ENCODE data around the gene LRRC27.

LRRC27 gene

GRCh38 chr10:132372516-132373095 is 40.6 kb downstream of the LRRC27 start:
- no peak overlapping the region for H3K4me3 ChIP-seq
- H3K27ac ChIP-seq: no peak overlapping the region
- DNase-seq (ENCODE audit: low spot score): no peak
- no peak for TF ChIP-seq CTCF (IDR thresholded peaks at IDR 0.05)

- no peak for TF ChIP-seq CTCF (IDR thresholded peaks at IDR 0.05)
- no peak for DNase-seq (ENCODE audit: low spot score)
- H3K4me3 ChIP-seq: no peak overlapping the region
- no peak overlapping the region for H3K27ac ChIP-seq
These were observed 41.4 kb downstream of the LRRC27 start for GRCh38 chr10:132373241-132373955.

GRCh38 chr10:132374176-132374575 is 42.2 kb downstream of the LRRC27 start:
- Histone ChIP-seq H3K4me3 (no peak overlapping the region), H3K27ac (no peak overlapping the region)
- no peak for TF ChIP-seq CTCF (IDR thresholded peaks at IDR 0.05)
- DNase-seq (ENCODE audit: low spot score): no peak

GRCh38 chr10:132374612-132375011 is 42.6 kb downstream of the LRRC27 start:
- no peak for TF ChIP-seq CTCF (IDR thresholded peaks at IDR 0.05)
- H3K27ac ChIP-seq: no peak overlapping the region
- no peak overlapping the region for H3K4me3 ChIP-seq
- no peak for DNase-seq (ENCODE audit: low spot score)

- no peak for TF ChIP-seq CTCF (IDR thresholded peaks at IDR 0.05)
- no peak overlapping the region for H3K4me3 ChIP-seq
- no peak overlapping the region for H3K27ac ChIP-seq
- no peak for DNase-seq (ENCODE audit: low spot score)
These were observed 43.3 kb downstream of the LRRC27 start for GRCh38 chr10:132375116-132375794.

- no peak overlapping the region for H3K4me3 ChIP-seq
- no peak for TF ChIP-seq CTCF (IDR thresholded peaks at IDR 0.05)
- DNase-seq (ENCODE audit: low spot score): no peak
- no peak overlapping the region for H3K27ac ChIP-seq
These were observed 43.9 kb downstream of the LRRC27 start for GRCh38 chr10:132375795-132376297.

Measured in coronary artery (tissue), 2 donors.